NCI-H2196 treated with DMSO at 0.1 percent for 48 hours (cell line): ENCODE data around the gene SAT1.

ENCODE experiments used
- DNase-seq: peaks from one replicate; lab custom pipeline; 2025; ENCODE audit not compliant: unreplicated experiment; lab: John Stamatoyannopoulos, UW

SAT1 gene

DNA sequence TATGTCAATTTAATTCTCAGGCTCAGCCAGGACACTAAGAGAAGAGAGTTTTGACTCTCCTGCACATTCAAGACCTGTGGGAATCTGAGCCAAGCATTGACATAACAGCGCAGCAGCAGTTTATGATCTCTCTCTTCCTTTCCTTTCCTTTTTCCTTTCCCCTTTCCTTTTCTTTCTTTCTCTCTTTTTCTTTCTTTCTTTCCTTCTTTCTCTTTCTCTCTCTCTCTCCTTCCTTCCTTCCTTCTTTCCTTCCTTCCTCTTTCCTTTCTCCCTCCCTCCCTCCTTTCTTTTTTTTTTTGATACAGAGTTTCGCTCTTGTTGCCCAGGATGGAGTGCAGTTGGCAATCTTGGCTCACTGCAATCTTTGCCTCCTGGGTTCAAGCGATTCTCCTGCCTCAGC is 21.6 kb downstream of the SAT1 start:
- DNase-seq: no peak

DNA sequence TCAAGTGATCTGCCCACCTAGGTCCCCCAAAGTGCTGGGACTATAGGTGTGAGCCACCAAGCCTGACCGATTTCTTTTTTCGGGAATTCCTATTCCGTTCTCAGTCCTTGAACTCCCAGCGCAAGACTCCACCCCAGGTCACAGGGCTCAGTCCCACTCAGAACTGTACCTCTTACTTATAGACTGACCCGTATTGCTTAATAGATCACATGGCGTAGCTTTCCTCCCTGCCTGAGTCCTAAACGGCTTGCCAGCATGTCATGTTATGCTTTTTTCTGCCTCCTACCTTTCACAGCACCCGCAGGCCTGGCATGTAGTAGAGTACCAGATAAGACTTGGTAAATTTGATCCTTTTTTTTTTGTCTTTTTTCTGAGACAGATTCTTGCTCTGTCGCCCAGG is 22.4 kb downstream of the SAT1 start:
- DNase-seq: no peak

GRCh38 chrX:23810279-23810678 is 27.3 kb downstream of the SAT1 start:
- DNase-seq: no peak

DNA sequence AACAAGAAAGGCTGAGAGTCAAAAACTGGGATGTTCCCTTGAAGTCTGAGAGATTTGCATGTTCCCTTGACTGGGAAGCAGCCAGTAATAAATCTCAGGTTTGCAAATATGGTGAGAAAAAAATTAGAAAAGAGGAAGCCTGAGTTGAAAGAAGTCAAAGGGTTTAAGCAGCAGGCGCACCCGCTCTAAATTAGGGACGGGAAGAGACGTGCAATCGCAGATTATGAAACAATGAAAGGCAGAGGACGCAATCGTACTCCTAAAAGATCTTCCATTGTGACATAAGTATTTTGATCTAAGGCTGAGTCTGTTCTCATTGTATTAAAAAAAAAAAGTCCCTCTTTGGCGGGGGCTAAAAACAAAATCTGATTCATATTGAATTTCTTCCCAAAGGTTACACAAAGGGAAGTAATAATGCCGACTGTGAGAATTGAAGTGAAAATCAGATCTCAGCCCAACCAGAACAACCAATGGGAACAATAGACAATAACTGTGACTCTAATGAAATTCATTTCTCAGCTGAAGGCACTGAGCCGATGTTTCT is 28.2 kb downstream of the SAT1 start:
- DNase-seq: no peak

- no peak for DNase-seq
Measured at GRCh38 chrX:23811656-23812055, 28.7 kb downstream of the SAT1 start.

- no peak for DNase-seq
Measured at GRCh38 chrX:23813808-23814207, 30.8 kb downstream of the SAT1 start.

GRCh38 chrX:23815376-23815775 is 32.4 kb downstream of the SAT1 start:
- DNase-seq: no peak

DNA sequence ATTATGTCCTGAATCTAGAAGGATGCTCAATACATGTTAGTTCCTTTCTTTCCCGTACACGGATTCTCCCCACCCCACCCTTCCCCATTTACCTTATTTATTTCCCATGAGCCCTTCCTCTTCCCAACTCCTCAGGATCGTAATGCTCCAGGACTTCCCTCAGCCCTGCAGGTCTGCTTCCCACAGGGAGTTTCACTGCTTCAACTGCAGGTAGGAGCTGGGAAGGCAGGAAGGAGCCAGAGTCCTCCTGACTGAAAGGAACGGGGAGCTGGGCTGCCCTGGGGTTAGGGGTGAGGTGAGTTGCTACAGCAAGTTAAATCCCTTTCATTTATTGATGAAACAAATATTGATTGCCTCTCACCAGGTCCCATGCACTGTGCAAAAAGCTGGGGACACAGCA is 33.2 kb downstream of the SAT1 start:
- DNase-seq: no peak

GRCh38 chrX:23817979-23818336 is 35.0 kb downstream of the SAT1 start:
- DNase-seq: no peak

GRCh38 chrX:23819385-23820234 is 36.6 kb downstream of the SAT1 start:
- no peak for DNase-seq

GRCh38 chrX:23820235-23820782 is 37.3 kb downstream of the SAT1 start:
- no peak for DNase-seq

DNA sequence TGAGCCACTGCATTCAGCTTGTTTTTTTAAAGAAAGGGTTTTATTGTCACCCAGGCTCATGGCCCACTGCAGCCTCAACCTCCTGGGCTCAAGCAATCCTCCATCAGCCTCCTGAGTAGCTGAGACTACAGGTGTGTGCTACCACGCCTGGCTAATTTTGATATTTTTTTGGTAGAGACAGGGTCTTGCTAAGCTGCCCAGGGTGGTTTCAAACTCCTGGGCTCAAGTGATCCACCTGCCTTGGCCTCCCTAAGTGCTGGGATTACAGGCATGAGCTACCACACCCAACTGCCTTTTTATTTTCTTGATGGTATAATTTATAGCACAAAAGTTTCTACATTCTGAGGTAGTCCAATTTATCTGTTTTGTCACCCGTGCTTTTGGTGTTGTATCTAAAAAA is 38.9 kb downstream of the SAT1 start:
- no peak for DNase-seq

DNA sequence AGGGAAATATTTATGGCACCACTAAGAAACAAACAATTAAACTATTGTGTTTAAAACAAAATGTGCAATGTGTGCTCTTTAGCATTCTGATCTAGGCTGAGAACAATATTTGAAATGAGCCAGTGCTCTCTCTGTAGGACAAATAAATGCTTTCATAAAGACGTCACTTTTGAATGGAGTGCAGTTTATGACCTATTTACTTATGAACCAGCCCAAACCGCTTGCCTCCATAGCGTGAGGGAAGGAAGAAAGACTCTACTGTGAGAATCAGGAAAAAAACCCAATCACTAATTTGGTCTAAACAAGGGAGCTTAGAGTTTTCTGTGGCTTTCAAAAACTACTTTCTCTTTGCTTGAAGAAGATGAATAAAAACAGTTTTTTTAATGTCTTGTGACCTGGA is 39.4 kb downstream of the SAT1 start:
- DNase-seq: peak; percentile 18

- DNase-seq: no peak
Measured at GRCh38 chrX:23822841-23823240, 39.9 kb downstream of the SAT1 start.

- no peak for DNase-seq
Measured at GRCh38 chrX:23825675-23826074, 42.7 kb downstream of the SAT1 start.

GRCh38 chrX:23826216-23826615 is 43.2 kb downstream of the SAT1 start:
- no peak for DNase-seq

DNA sequence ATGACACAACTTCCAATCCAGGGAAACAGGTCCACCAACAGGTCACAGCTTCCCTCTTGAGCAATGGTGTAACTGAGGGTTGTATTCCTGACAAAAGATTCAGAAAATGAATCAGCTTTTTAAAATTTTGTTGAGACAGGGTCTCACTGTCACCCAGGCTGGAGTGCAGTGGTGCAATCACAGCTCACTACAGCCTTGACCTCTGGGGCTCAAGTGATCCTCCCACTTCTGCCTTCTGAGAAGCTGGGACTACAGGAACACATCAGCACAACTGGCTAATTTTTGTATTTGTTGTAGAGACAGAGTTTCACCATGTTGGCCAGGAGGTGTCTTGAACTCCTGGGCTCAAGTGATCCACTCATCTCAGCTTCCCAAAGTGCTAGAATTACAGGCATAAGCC is 43.7 kb downstream of the SAT1 start:
- no peak for DNase-seq

DNA sequence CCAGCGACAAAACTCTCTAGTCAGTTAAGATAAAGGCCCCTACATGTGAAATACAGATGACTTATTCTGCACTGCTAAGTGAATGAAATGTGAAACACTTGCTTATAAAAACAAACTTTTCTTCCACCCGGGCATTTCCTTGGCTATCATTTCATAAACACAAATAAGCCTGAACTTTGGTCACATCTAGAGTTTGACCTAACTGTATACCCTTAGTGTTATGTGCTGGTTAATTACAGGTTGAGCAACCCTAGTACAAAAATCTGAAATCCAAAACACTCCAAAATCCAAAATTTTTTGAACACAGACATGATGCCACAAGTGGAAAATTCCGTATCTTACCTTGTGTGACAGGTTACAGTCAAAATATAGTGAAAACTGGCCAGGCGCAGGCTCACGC is 45.9 kb downstream of the SAT1 start:
- no peak for DNase-seq

DNA sequence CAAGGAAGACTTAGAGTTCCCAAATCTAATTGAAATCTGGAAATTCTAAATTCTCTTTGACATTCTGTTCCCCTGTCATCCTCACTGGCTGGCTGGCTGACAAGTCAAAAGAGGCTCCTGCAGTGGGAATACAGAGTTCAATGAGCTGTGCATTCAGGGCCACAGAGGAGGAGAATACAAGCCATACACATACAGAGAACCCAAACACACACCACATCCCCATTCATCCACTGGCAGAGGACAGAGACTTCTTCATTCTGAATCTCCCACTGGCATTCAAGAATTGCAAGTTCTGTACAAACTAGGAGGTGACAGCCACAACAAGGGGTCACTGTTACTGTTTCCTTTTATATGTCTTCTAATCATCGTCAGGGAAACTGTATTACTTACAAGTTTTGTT is 49.7 kb downstream of the SAT1 start:
- DNase-seq: no peak
